Measurements from ENCODE around the gene ADM2. TPM values are rescaled to one million over a fixed set of nuclear protein-coding genes. Genes with fewer than 3 reads are reported as not detected.

Gene ADM2
- polyA plus RNA-seq, 5 donors: 0.21 to 0.85 (median 0.37) TPM

DNA sequence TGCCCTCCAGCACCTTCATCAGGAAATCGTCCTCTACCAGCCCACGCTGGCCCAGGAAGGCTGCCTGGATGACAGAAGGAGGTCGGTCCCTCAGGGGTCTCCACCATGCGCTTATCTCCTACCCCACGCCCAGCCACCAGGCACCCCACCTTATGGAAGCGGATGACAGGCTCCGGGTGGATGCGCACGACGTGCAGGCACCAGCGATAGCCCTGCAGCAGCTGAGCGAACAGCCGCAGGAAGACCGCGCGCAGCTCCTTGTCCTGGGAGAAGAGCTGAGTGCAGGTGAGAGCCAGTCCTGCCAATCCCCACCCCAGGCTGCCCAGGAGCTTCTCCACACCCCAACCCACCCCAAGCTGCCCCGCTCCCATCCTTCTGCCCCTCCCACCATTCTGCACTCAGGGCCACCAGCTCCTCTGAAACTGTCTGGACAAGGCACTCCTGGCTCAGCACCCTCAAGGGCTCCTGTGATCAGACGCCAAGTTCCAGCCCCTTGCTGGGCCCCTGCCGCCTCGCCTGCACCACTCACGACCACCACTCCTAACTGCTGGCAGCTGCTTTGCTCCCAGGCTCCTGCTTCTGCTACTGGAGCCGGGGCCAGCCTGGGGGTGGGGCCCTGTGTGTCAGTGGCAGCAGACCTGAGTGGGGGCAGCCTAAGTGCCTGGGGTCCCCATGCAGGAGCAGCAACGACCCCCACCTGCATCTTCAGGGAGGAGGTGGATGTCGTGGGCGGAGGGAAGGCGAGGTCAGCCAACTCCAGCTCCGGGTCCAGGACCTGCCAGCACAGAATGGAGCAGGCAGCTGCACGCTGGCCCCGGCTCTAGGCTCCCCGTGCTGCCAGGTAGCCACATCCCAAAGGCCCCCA, 16.0 kb upstream of the ADM2 start:
- peak in 1 of 2 donors; percentile 35 for DNase-seq

DNA sequence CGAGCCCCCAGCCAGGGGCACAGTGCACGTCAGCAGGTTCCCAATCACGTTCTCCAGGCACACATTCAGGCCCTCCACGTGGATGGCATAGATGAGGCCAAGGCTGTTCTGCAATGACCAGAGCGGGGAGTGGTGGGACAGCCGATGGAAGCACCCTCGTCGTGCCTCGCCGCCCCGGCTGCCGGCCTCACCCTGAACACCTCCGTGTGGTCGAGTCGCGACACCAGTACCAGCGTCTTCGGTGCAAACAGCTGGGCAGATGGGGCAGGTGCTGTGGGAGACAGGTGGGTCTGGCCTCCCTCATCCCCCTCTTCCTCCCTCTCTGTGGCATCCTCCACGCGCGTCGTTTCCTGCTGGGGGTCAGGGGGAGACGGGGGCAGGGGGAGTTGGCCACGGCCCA, 14.0 kb upstream of the ADM2 start:
- DNase-seq: no peak

- no peak for DNase-seq
Measured at GRCh38 chr22:50467773-50468440, 13.4 kb upstream of the ADM2 start.

DNA sequence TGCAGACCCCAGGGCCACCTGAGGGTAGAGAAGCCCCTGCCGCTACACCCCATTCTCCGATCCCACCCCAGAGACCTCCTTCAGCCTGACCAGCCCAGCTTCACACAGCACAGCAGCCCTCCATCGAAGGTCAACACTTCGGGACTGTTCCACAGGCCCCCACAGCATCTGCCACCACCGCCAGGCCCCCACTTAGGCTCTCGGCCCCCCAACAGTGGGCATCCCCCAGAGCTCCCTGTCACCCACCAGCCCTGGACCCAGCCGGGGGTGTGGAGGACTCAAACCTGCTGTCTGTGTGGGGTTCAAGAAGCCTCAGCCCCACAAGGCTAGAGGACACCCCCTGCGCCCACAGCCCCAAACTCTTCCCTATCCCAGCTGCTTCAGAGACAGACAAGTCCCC, 12.7 kb upstream of the ADM2 start:
- no peak for DNase-seq

- no peak for DNase-seq
Measured at GRCh38 chr22:50469377-50470305, 11.7 kb upstream of the ADM2 start.

- no peak for DNase-seq
Measured at GRCh38 chr22:50470491-50470890, 10.9 kb upstream of the ADM2 start.

GRCh38 chr22:50471197-50471847, 10.0 kb upstream of the ADM2 start:
- DNase-seq: no peak

GRCh38 chr22:50471962-50472361, 9.4 kb upstream of the ADM2 start:
- no peak for DNase-seq

- DNase-seq: no peak
Measured at GRCh38 chr22:50473088-50473487, 8.3 kb upstream of the ADM2 start.

DNA sequence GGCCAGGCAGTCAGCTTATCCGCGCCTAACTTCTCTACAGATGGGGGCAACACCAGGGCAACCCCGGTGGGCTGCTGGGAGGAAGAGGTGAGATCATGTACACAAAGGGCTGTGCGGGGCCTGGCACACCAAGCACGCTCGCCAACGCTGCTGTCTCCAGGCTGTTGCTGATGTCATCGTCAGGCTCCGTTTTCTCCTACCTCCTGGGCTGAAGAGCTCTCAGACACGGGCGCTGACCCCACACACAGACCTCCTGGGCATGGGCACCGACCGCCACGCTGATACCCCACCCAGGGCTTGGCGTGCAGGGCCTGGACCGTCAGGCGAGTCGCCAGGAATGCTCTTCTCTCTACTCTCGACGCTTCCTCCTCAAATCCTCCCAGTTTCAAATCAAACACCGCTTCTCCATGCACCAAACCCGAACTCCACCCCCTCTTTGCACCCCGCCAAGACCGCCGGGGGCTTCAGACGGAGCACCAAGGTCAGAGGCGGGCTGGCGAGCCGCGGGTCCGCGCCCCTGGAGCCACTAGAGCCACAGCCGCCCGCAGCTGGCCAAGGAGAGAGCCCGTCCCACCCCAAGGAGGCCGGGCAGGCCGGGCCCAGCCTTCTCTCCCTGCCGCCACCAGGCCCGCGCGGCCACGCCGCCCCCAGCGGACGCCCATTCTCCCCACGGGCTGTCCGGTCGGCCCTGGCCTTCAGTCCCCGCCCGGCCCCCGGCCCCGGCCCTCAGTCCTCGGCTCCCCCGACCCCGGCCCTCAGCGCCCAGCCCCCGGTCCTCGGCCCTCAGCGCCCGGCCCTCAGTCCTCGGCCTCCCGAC, 7.3 kb upstream of the ADM2 start:
- no peak for DNase-seq

DNA sequence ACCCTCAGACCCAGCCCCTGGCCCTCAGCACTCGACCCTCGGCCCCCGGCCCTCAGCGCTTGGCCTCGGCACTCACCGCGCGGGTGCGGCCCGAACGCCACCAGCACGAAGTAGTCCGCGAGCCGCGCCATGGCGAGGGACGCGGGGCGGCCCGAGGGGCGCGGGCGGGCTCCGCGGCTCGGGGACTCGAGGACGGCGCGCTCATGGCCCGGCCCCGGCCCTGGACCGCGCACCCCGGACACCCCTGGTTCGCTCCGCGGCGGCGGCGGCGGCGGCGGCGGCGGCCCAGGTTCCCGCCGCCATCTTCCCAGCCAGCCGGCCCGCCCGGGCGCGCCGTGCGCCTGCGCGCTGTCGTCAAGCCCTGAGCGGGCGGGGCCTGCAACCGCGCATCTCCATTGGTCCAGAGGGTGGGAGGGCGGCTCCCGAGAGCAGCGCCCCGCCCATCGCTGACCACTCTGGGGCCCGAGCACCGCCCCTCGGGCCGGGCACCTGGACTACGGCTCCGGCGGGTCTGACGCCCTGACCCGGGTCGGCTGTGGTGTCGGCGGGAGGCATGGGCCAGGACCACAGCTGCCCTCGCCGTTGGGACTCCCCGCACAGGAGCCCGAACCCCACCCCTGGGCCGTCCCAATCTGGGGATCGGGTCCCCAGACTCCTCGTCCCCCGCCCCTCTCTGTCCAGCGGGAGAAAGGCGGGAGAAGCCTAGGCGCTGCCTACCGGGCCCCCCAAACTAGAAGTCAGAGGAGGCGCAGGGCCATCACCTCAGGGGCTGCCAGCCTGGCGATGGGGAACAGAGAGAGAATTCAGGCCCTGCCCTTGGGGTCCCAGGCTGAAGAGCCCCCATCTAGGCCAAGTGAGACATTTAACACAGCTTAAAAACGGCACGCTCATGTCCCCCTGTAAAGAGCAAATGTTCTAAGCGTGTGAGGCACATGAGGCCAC, 6.4 kb upstream of the ADM2 start, which contains the start of gene SBF1:
Gene SBF1 (minus strand): TSS at position 326 of the 942 bp plus-strand sequence. CDS start 195 bp downstream, at position 131.
- DNase-seq: peak; percentile 91 to 93

DNA sequence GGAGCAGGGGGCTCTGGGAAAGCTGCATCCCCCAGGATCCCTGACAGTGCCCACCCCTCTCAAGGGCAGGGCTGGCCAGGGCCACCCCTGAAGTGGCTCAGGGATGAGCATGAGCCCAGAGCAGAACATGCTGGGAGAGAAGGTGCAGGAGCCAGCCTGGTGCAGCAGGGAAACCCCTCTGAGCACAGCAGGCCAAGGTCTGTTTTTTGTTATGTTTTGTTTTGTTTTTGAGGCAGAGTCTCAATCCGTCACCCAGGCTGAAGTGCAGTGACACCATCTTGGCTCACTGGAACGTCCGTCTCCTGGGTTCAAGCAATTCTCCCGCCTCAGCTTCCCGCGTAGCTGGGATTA, 5.7 kb upstream of the ADM2 start:
- no peak for DNase-seq

DNA sequence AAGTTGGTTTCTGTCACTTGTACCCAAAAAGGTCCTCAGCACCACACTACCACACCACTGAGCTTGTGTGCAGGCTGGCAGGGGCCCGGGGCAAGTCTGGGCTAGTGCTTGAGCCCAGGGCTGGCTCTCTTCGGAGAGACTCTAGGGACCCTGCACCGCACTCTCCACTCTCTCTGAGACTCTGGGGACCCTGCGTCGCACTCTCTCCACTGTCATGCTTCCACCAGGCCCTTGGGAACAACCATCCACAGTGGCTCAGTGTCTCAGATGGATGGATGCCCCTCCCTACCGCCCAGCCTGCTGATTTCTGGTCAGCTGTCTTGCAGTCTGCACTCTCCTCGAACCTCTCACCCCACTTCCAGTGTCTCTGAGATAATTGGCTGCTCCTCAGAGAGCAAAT, 4.5 kb upstream of the ADM2 start:
- no peak for DNase-seq

- no peak for DNase-seq
Measured at GRCh38 chr22:50477923-50478322, 3.4 kb upstream of the ADM2 start.

DNA sequence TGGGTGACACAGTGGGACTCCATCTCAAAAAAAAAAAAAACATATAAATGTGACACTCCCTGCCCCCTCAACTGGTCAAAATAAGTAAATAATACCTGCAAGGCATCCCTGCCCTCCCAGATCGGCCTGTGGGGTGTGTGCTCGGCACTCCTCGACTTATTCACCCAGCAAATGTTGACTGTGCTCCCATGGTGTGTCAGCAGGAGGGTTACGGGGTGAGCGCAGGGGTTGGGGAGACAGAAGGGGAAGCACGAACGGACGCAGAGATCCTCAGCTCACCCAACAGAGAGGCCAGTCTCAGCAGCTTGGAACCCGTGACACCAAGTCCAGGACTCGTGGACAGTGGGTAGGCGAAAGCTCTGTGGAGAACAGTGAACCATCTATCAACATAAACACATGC, 1.6 kb upstream of the ADM2 start:
- no peak for DNase-seq

GRCh38 chr22:50481045-50481439, 301 bp upstream of the ADM2 start:
- no peak for DNase-seq

DNA sequence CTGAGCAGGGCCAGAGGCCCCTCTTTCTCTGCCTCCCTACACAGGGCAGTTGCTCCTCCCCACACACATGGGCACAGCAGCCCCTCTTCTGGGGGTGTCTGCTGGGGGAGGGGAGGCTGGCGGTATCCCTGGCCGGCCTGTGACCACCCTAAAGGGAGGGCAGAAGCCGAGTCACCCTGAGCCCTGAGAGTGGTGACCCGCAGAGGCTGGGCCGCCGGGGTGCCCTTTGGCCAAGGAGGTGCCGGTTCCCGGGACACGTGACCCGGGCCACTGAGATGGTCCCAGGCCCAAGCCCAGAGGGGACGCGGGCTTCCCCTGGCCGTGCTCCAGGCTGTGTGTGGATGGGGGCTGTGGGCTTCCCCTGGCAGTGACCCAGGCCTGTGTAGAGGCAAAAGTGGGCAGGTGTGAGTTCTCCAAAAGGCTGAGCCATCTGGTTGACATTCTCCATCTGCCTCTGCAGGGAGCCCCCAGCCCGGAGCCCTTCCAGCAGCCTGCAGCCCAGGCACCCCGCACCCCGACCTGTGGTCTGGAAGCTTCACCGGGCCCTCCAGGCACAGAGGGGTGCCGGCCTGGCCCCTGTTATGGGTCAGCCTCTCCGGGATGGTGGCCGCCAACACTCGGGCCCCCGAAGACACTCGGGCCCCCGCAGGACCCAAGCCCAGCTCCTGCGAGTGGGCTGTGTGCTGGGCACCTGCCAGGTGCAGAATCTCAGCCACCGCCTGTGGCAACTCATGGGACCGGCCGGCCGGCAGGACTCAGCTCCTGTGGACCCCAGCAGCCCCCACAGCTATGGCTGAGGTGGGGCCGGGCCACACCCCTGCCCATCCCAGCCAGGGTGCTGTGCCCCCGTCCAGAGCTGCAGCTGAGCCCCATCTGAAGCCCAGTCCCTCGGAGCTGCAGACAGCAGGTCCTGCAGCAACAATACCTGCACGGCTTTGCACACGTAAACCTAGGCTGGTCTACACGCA, 1.0 kb downstream of the ADM2 start:
- DNase-seq: no peak

DNA sequence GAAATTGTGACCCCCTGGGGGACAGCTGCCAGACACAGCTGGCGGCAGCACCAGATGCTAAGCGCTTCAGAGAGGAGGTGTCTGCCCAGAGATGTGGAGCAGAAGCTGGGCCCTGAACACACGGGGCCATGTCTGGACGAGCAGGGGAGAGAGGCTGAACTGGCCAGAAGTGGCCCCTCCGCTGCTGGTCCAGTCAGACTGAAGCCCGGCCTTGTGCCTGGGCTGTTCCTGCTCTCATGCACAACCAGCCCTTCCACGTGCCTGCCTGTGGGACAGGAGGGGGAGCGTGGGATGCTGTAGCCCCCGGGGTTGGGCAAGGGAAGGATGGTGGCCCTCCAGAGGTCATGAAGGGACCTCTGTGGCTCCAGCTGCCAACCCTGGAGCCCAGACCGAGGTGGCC, 1.8 kb downstream of the ADM2 start:
- DNase-seq: no peak

Measured in right lung (tissue), 5 donors.